SK-N-SH (cell line): Measurements from ENCODE around the gene NTNG2. TPM values are rescaled to one million over a fixed set of nuclear protein-coding genes. Genes with fewer than 3 reads are reported as not detected.

Experiments
- CTCF ChIA-PET: fragments of 300-600, 350-600 bp; formaldehyde crosslinking; extraction: SDS; loops from one replicate; lab custom pipeline; 2021; lab: Yijun Ruan, JAX
- POLR2A ChIA-PET: fragments of 350-600 bp; sonication (Branson Sonifier 250); formaldehyde crosslinking; extraction: SDS; loops from one replicate; lab custom pipeline; 2020; ENCODE audit warnings: antibody characterized with exemption, inconsistent platforms; lab: Yijun Ruan, JAX
- DNase-seq: peaks from one replicate; pipeline ENCODE4 v3.0.0; 2012
- H2AFZ ChIP-seq: fragments of 200-600 bp; sonication (generic); 2 replicates; pipeline ENCODE4 v1.8.1; 2016; ENCODE audit warnings: antibody characterized with exemption, mild to moderate bottlenecking, low read depth
- H3F3A ChIP-seq: fragments of 200-600 bp; sonication (generic); replicated peaks from 2 replicates; pipeline ENCODE3; 2016; ENCODE audit warnings: antibody characterized with exemption, mild to moderate bottlenecking; ENCODE audit not compliant: insufficient read depth
- H3K27ac ChIP-seq, 2 experiments: fragments of 200-500 bp in 1 of 2; fragments of 200-600 bp in 1 of 2; sonication (Bioruptor generic) in 1 of 2; sonication (generic), shearing (Covaris generic) in 1 of 2; 2 replicates each; pipeline versions ENCODE4 v1.5.1 to v1.6.1; 2014 to 2016; ENCODE audit warnings: low read depth in 2 of 2, inconsistent platforms in 1 of 2, low read length in 1 of 2, mild to moderate bottlenecking in 1 of 2, mixed read lengths in 1 of 2
- H3K27me3 ChIP-seq: fragments of 200-600 bp; sonication (generic), shearing (Covaris generic); 2 replicates; pipeline ENCODE4 v1.6.1; 2016; ENCODE audit warnings: mixed run types; ENCODE audit not compliant: insufficient read depth
- H3K36me3 ChIP-seq, 2 experiments: fragments of 200-500 bp in 1 of 2; fragments of 200-600 bp in 1 of 2; sonication (Bioruptor generic) in 1 of 2; sonication (generic) in 1 of 2; replicated peaks in 1 of 2; 2 replicates each; pipeline versions ENCODE3 to v1.5.1; 2014 to 2016; ENCODE audit warnings: low read length in 1 of 2, mild to moderate bottlenecking in 1 of 2; ENCODE audit not compliant: insufficient read depth in 2 of 2, control insufficient read depth in 1 of 2
- H3K4me1 ChIP-seq, 2 experiments: fragments of 200-500 bp in 1 of 2; fragments of 200-600 bp in 1 of 2; sonication (Bioruptor generic) in 1 of 2; sonication (generic), shearing (Covaris generic) in 1 of 2; 2 replicates each; pipeline versions ENCODE4 v1.5.1 to v1.6.1; 2014 to 2016; ENCODE audit warnings: low read depth in 1 of 2, low read length in 1 of 2, mixed run types in 1 of 2; ENCODE audit not compliant: insufficient read depth in 2 of 2, control insufficient read depth in 1 of 2
- H3K4me2 ChIP-seq: fragments of 200-600 bp; sonication (generic), shearing (Covaris generic); 2 replicates; pipeline ENCODE4 v1.6.1; 2017; ENCODE audit warnings: mixed run types
- H3K4me3 ChIP-seq, 2 experiments: fragments of 200-500 bp in 1 of 2; fragments of 200-600 bp in 1 of 2; sonication (Bioruptor generic) in 1 of 2; sonication (generic), shearing (Covaris generic) in 1 of 2; 2 replicates each; pipeline versions ENCODE4 v1.5.1 to v1.8.1; 2014 to 2016; ENCODE audit warnings: low read depth in 2 of 2, inconsistent platforms in 1 of 2, low read length in 1 of 2, mild to moderate bottlenecking in 1 of 2, mixed read lengths in 1 of 2, moderate library complexity in 1 of 2
- H3K79me2 ChIP-seq: fragments of 200-600 bp; sonication (generic); 2 replicates; pipeline ENCODE4 v1.8.1; 2017; ENCODE audit warnings: mild to moderate bottlenecking; ENCODE audit not compliant: insufficient read depth
- H3K9ac ChIP-seq: fragments of 200-600 bp; sonication (generic); 2 replicates; pipeline ENCODE4 v1.6.1; 2017; ENCODE audit warnings: mixed run types
- H3K9me2 ChIP-seq: fragments of 200-600 bp; sonication (generic); 2 replicates; pipeline ENCODE4 v1.6.1; 2017; ENCODE audit warnings: mixed run types
- H3K9me3 ChIP-seq: fragments of 200-600 bp; sonication (generic); 2 replicates; pipeline ENCODE4 v1.6.1; 2017; ENCODE audit warnings: mixed run types, mild to moderate bottlenecking, moderate library complexity
- H4K20me1 ChIP-seq: fragments of 200-600 bp; sonication (generic); 2 replicates; pipeline ENCODE4 v1.6.1; 2017; ENCODE audit warnings: mild to moderate bottlenecking, mixed run types; ENCODE audit not compliant: insufficient read depth
- CHD2 ChIP-seq: fragments of 150-350 bp; IDR thresholded peaks from 2 replicates; pipeline ENCODE4 v1.6.1; 2018; ENCODE audit warnings: low read length; ENCODE audit not compliant: partially characterized antibody
- CTCF ChIP-seq: fragments of 200-600 bp; sonication (generic); IDR thresholded peaks from 2 replicates; pipeline ENCODE4 v1.6.1; 2017; ENCODE audit warnings: antibody characterized with exemption, mild to moderate bottlenecking, moderate library complexity
- ELF1 ChIP-seq: IDR thresholded peaks from 2 replicates; pipeline ENCODE4 v1.4.0; 2012
- EP300 ChIP-seq, 2 experiments: IDR thresholded peaks; 2 replicates each; pipeline versions ENCODE4 v1.4.0 to v1.6.1; 2012; ENCODE audit warnings: borderline replicate concordance in 1 of 2, low read depth in 1 of 2, low read length in 1 of 2
- EZH2phosphoT487 ChIP-seq: fragments of 200-600 bp; sonication (generic); IDR thresholded peaks from 2 replicates; pipeline ENCODE4 v1.6.1; 2017; ENCODE audit warnings: low read depth, mixed run types, mild to moderate bottlenecking, antibody characterized with exemption, moderate library complexity, borderline replicate concordance
- FOSL2 ChIP-seq: IDR thresholded peaks from 2 replicates; pipeline ENCODE4 v1.4.0; 2012; ENCODE audit warnings: low read depth, mild to moderate bottlenecking, moderate library complexity, borderline replicate concordance
- FOXM1 ChIP-seq: IDR thresholded peaks from 2 replicates; pipeline ENCODE4 v1.4.0; 2012; ENCODE audit warnings: low read depth, mild to moderate bottlenecking
- GATA2 ChIP-seq: sonication (generic); formaldehyde crosslinking; IDR thresholded peaks from 2 replicates; pipeline ENCODE4 v1.5.0; 2020; ENCODE audit warnings: mild to moderate bottlenecking, missing genetic modification reagents
- MAX ChIP-seq: IDR thresholded peaks from 2 replicates; pipeline ENCODE4 v1.4.0; 2012; ENCODE audit warnings: low read depth
- MXI1 ChIP-seq: IDR thresholded peaks from 2 replicates; pipeline ENCODE4 v1.6.1; 2012; ENCODE audit warnings: mild to moderate bottlenecking, low read depth, low read length, improper control_type of control experiment
- NFIC ChIP-seq: IDR thresholded peaks from 2 replicates; pipeline ENCODE4 v1.4.0; 2012; ENCODE audit warnings: borderline replicate concordance
- NRF1 ChIP-seq: IDR thresholded peaks from 2 replicates; pipeline ENCODE4 v1.6.1; 2012; ENCODE audit warnings: low read depth, mild to moderate bottlenecking, low read length
- REST ChIP-seq: IDR thresholded peaks from 2 replicates; pipeline ENCODE4 v1.6.1; 2012; ENCODE audit warnings: mild to moderate bottlenecking, low read depth, low read length, moderate library complexity
- RFX5 ChIP-seq: IDR thresholded peaks from 2 replicates; pipeline ENCODE4 v1.6.1; 2012; ENCODE audit warnings: mild to moderate bottlenecking, improper control_type of control experiment, low read length
- RXRA ChIP-seq: IDR thresholded peaks from 2 replicates; pipeline ENCODE4 v1.4.0; 2012; ENCODE audit warnings: low read depth, mild to moderate bottlenecking, borderline replicate concordance
- TAF1 ChIP-seq: IDR thresholded peaks from 2 replicates; pipeline ENCODE4 v1.6.1; 2012; ENCODE audit warnings: low read depth, mild to moderate bottlenecking, low read length, moderate library complexity, borderline replicate concordance
- TCF12 ChIP-seq: IDR thresholded peaks from 2 replicates; pipeline ENCODE4 v1.4.0; 2012
- TEAD4 ChIP-seq: IDR thresholded peaks from 2 replicates; pipeline ENCODE4 v1.4.0; 2012; ENCODE audit warnings: mild to moderate bottlenecking, borderline replicate concordance; ENCODE audit not compliant: insufficient read depth
- USF1 ChIP-seq: IDR thresholded peaks from 2 replicates; pipeline ENCODE4 v1.4.0; 2012; ENCODE audit warnings: low read depth, borderline replicate concordance
- YY1 ChIP-seq: IDR thresholded peaks from 2 replicates; pipeline ENCODE4 v1.4.0; 2012; ENCODE audit warnings: low read depth, mild to moderate bottlenecking
- WGBS: methylation state at CpG from one replicate; pipeline ENCODE4 v1.1.6; 2017; ENCODE audit warnings: low lambda C conversion rate; 5-methylcytosine and 5-hydroxymethylcytosine counted together
- polyA plus RNA-seq, 3 experiments: library from polyadenylated mRNA; depleted of rRNA; stranded (reverse); fragments of >200 nt; gene quantifications; 2 replicates each; pipeline ENCODE4 v1.2.3, GENCODE V29; 2012

Gene NTNG2
- polyA plus RNA-seq, 1 of the 3 experiments (the other 2 are of a cell fraction), result 6.1 TPM

GRCh38 chr9:132135456-132135855 is 26.4 kb upstream of the NTNG2 start (continued):
- TF ChIP-seq EZH2phosphoT487, result no peak
- TF ChIP-seq CTCF, result no peak
- TF ChIP-seq TAF1, result no peak
- no peak for TF ChIP-seq RFX5
- TF ChIP-seq MAX, result no peak
- TF ChIP-seq GATA2, result no peak

GRCh38 chr9:132136151-132136780 is 25.6 kb upstream of the NTNG2 start:
- H3F3A ChIP-seq, result no peaks in the 10 kb centered on the region
- WGBS, result 84% methylated on average over 11 of the region's 16 CpGs
- no peaks in the 10 kb centered on the region for H3K36me3 ChIP-seq
- no peak overlapping the region for H3K9ac ChIP-seq
- H3K9me2 ChIP-seq, result no peaks in the 10 kb centered on the region
- H3K27me3 ChIP-seq, result peaks cover 21% of the 10 kb centered on the region
- H2AFZ ChIP-seq, result no peak overlapping the region
- no peaks in the 10 kb centered on the region for H3K9me3 ChIP-seq
- no peak overlapping the region for H3K4me2 ChIP-seq
- H3K27ac ChIP-seq, result no peak overlapping the region
- H3K4me1 ChIP-seq, result no peaks in the 10 kb centered on the region
- H3K79me2 ChIP-seq, result no peaks in the 10 kb centered on the region
- CTCF ChIA-PET, result interaction anchor here (0.6 to 1.1 kb wide), 2 partner anchors 34 to 316 kb away, joined by 3 read pairs; no protein-coding TSS in a partner anchor
- POLR2A ChIA-PET, result no interaction called here
- no peaks in the 10 kb centered on the region for H4K20me1 ChIP-seq
- DNase-seq, result no peak
- no peak overlapping the region for H3K4me3 ChIP-seq
- no peak for TF ChIP-seq GATA2
- no peak for TF ChIP-seq TCF12
- no peak for TF ChIP-seq YY1
- TF ChIP-seq NFIC, result no peak
- TF ChIP-seq TAF1, result no peak
- TF ChIP-seq RXRA, result no peak
- no peak for TF ChIP-seq CTCF
- TF ChIP-seq USF1, result no peak
- TF ChIP-seq FOSL2, result no peak
- no peak for TF ChIP-seq REST
- TF ChIP-seq ELF1, result no peak
- no peak for TF ChIP-seq FOXM1
- no peak for TF ChIP-seq RFX5
- no peak for TF ChIP-seq NRF1
- TF ChIP-seq CHD2, result no peak
- TF ChIP-seq MXI1, result no peak
- TF ChIP-seq EP300 (IDR thresholded peaks at IDR 0.05; ENCODE audit: borderline replicate concordance in 1 of 2, low read depth in 1 of 2, low read length in 1 of 2), result no peak
- TF ChIP-seq MAX, result no peak
- TF ChIP-seq TEAD4, result no peak
